Prostate gland (tissue), 2 donors: ENCODE measurements around the gene CFAP20DC. TPM values are rescaled to one million over a fixed set of nuclear protein-coding genes. Genes with fewer than 3 reads are reported as not detected.
"Not testable (repeated sequence)": the region's sequence is repeated elsewhere in the genome, so short reads cannot be mapped to it uniquely, and the experiment has no call there.

Experiments used
- DNase-seq: peaks from one replicate; pipeline ENCODE4 v3.0.0-alpha.2; 2019; ENCODE audit warnings: low spot score
- H3K27ac ChIP-seq, 2 donors: fragments of 200-600 bp; sonication (generic); 2 replicates each; pipeline ENCODE4 v1.5.1; 2017 to 2019
- H3K27me3 ChIP-seq: fragments of 200-600 bp; sonication (generic); replicated peaks from 2 replicates; pipeline ENCODE4 v1.5.1; 2019; ENCODE audit not compliant: insufficient read depth
- H3K36me3 ChIP-seq, 2 donors: fragments of 200-600 bp; sonication (generic); 1 replicate in 1 of 2; 2 replicates in 1 of 2; pipeline versions ENCODE4 v1.5.1 to v1.8.1; 2017 to 2019
- H3K4me1 ChIP-seq: fragments of 200-600 bp; sonication (generic); replicated peaks from 2 replicates; pipeline ENCODE4 v1.5.1; 2019
- H3K4me3 ChIP-seq, 2 donors: fragments of 200-600 bp; sonication (generic); 2 replicates each; pipeline ENCODE4 v1.5.1; 2017 to 2019
- H3K9me3 ChIP-seq: fragments of 200-600 bp; sonication (generic); 2 replicates; pipeline ENCODE4 v1.5.1; 2017
- POLR2A ChIP-seq: fragments of 450-650 bp; IDR thresholded peaks from one replicate; pipeline ENCODE4 v1.6.1; 2016; ENCODE audit warnings: antibody characterized with exemption, mild to moderate bottlenecking
- POLR2AphosphoS5 ChIP-seq: sonication (generic); formaldehyde crosslinking; IDR thresholded peaks from one replicate; pipeline ENCODE4 v1.6.1; 2017; ENCODE audit warnings: antibody characterized with exemption
- WGBS: methylation state at CpG from one replicate; pipeline ENCODE4 v1.1.5; 2018; 5-methylcytosine and 5-hydroxymethylcytosine counted together
- intact Hi-C: fragments of 100-400 bp; cut with DNase I; formaldehyde crosslinking; loops from one replicate; pipeline ENCODE4 v1.14.2; 2022
- total RNA-seq, 2 donors: library from RNA; depleted of rRNA; stranded (reverse); fragments of >200 nt; gene quantifications; one replicate each; pipeline ENCODE4 v1.1.0, GENCODE V29; 2016
- TF ChIP-seq, protein P1 (sequence below), 4 experiments: fragments of 200-600 bp in 2 of 4; fragments of 450-650 bp in 2 of 4; sonication (generic) in 2 of 4; IDR thresholded peaks; 1 replicate in 3 of 4; 2 replicates in 1 of 4; pipeline ENCODE4 v1.5.1; 2016 to 2019; ENCODE audit warnings: antibody characterized with exemption in 4 of 4, mild to moderate bottlenecking in 2 of 4, moderate library complexity in 2 of 4

CFAP20DC gene
- total RNA-seq, 2 donors from 2014 or later = 0.36 to 8.3 TPM

GRCh38 chr3:58897646-58898045 lies 152.2 kb downstream of the CFAP20DC start:
- Histone ChIP-seq H3K4me1 (no peaks in the 10 kb centered on the region), H3K27me3 (no peaks in the 10 kb centered on the region), H3K36me3 (no peaks in the 10 kb centered on the region), H3K27ac (no peak overlapping the region), H3K9me3 (no peaks in the 10 kb centered on the region), H3K4me3 (no peak overlapping the region)
- 82% methylated on average over 4 of the region's 4 CpGs for WGBS
- TF ChIP-seq POLR2AphosphoS5 = no peak
- no peak for TF ChIP-seq POLR2A
- TF ChIP-seq, protein P1, sequence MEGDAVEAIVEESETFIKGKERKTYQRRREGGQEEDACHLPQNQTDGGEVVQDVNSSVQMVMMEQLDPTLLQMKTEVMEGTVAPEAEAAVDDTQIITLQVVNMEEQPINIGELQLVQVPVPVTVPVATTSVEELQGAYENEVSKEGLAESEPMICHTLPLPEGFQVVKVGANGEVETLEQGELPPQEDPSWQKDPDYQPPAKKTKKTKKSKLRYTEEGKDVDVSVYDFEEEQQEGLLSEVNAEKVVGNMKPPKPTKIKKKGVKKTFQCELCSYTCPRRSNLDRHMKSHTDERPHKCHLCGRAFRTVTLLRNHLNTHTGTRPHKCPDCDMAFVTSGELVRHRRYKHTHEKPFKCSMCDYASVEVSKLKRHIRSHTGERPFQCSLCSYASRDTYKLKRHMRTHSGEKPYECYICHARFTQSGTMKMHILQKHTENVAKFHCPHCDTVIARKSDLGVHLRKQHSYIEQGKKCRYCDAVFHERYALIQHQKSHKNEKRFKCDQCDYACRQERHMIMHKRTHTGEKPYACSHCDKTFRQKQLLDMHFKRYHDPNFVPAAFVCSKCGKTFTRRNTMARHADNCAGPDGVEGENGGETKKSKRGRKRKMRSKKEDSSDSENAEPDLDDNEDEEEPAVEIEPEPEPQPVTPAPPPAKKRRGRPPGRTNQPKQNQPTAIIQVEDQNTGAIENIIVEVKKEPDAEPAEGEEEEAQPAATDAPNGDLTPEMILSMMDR (IDR thresholded peaks at IDR 0.05) = no peak
- no peak for DNase-seq
- intact Hi-C loops = no loop called here

GRCh38 chr3:58895678-58896077 lies 154.1 kb downstream of the CFAP20DC start:
- 89% methylated on average over 5 of the region's 5 CpGs for WGBS
- H3K4me3 ChIP-seq, H3K27ac ChIP-seq, H3K4me1 ChIP-seq, intact Hi-C loops, H3K9me3 ChIP-seq, H3K36me3 ChIP-seq, H3K27me3 ChIP-seq, DNase-seq: not testable (repeated sequence)

- WGBS = 87% methylated on average over 2 of the region's 2 CpGs
- DNase-seq, H3K4me3 ChIP-seq, H3K4me1 ChIP-seq, intact Hi-C loops, H3K9me3 ChIP-seq, H3K27ac ChIP-seq, H3K27me3 ChIP-seq, H3K36me3 ChIP-seq: not testable (repeated sequence)
Observed at GRCh38 chr3:58892526-58892925, 157.3 kb downstream of the CFAP20DC start.

GRCh38 chr3:58888087-58888486 lies 161.7 kb downstream of the CFAP20DC start:
- Histone ChIP-seq H3K36me3 (no peaks in the 10 kb centered on the region), H3K27ac (no peak overlapping the region), H3K4me1 (no peaks in the 10 kb centered on the region), H3K4me3 (no peak overlapping the region), H3K9me3 (no peaks in the 10 kb centered on the region), H3K27me3 (no peaks in the 10 kb centered on the region)
- 70% methylated on average over 2 of the region's 2 CpGs for whole genome bisulfite sequencing
- no peak for TF ChIP-seq POLR2A
- intact Hi-C loops = no loop called here
- DNase-seq = no peak

DNA sequence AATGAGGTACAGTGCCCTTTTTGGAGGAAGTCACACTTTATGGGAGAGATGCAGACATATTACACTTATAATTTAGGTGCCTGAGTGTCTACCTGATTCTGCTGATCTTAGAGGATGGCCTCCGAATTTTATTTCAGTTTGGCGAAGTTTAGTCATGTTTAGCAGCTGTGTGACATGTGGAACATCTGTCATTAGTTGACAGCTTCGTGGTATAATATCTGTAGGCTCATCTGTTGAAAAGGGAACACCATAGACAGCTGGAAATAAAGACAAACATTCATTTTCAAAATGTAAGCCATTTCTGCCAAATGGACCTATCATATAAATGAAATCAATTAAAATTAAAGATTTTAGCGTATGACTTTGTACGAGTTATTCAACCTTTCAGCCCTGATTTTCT lies 165.4 kb downstream of the CFAP20DC start:
- 74% methylated on average over 5 of the region's 5 CpGs for WGBS

DNA sequence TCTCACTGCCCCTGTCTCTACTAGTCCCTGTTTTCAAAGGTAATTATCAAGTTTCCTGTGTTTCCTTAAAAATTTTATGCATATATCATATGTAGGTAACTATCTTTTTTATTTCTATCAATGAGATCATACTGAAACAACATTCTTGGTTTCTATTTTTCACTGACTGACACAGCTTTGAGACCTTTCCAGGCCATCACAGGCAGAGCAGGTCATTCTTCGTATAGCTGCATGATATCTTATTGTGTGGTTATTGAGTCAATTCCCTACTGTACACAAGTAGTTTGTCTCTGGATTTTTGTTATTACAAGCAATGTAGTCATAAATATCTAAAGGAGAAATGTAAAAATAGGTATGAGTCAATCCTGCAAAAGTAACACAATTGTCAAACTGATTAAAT lies 169.6 kb downstream of the CFAP20DC start:
- Histone ChIP-seq H3K4me1 (no peaks in the 10 kb centered on the region), H3K9me3 (no peaks in the 10 kb centered on the region), H3K27ac (no peak overlapping the region), H3K36me3 (no peaks in the 10 kb centered on the region), H3K4me3 (no peak overlapping the region), H3K27me3 (no peaks in the 10 kb centered on the region)
- no peak for DNase-seq
- 70% methylated on average over 1 of the region's 1 CpG for WGBS
- TF ChIP-seq POLR2A = no peak
- TF ChIP-seq POLR2AphosphoS5 = no peak
- TF ChIP-seq, protein P1 (IDR thresholded peaks at IDR 0.05) = no peak
- intact Hi-C loops = no loop called here

More for the DNA sequence above, 165.4 kb downstream of the CFAP20DC start:
- H3K4me3 ChIP-seq = no peak overlapping the region
- no peaks in the 10 kb centered on the region for H3K9me3 ChIP-seq
- intact Hi-C loops = no loop called here
- no peaks in the 10 kb centered on the region for H3K36me3 ChIP-seq
- H3K27me3 ChIP-seq = no peaks in the 10 kb centered on the region
- DNase-seq = no peak
- no peaks in the 10 kb centered on the region for H3K4me1 ChIP-seq
- no peak overlapping the region for H3K27ac ChIP-seq
- TF ChIP-seq, protein P1 (IDR thresholded peaks at IDR 0.05) = no peak
- TF ChIP-seq POLR2A = no peak
- no peak for TF ChIP-seq POLR2AphosphoS5
